Panc1 (cell line): ENCODE results near the gene EIF2S3.

Experiments
- CTCF ChIP-seq: fragments of 450-650 bp; IDR thresholded peaks from 2 replicates; pipeline ENCODE4 v1.5.1; 2017; ENCODE audit warnings: mild to moderate bottlenecking
- POLR2AphosphoS5 ChIP-seq: IDR thresholded peaks from 2 replicates; pipeline ENCODE4 v1.6.1; 2012; ENCODE audit warnings: mild to moderate bottlenecking, low read depth, low read length, moderate library complexity
- SIN3A ChIP-seq: IDR thresholded peaks from 2 replicates; pipeline ENCODE4 v1.6.1; 2012; ENCODE audit warnings: low read depth, mild to moderate bottlenecking, low read length, moderate library complexity, borderline replicate concordance; ENCODE audit not compliant: insufficient read depth
- TCF7L2 ChIP-seq: IDR thresholded peaks from 2 replicates; pipeline ENCODE4 v1.6.1; 2011; ENCODE audit warnings: mild to moderate bottlenecking, low read depth, low read length, inconsistent platforms
- TF ChIP-seq, protein P1 (sequence below), 2 experiments: IDR thresholded peaks; 2 replicates each; pipeline ENCODE4 v1.6.1; 2011 to 2012; ENCODE audit warnings: low read depth in 2 of 2, control low read depth in 1 of 2, low read length in 1 of 2, mild to moderate bottlenecking in 1 of 2, moderate library complexity in 1 of 2; ENCODE audit not compliant: insufficient read depth in 1 of 2

- TF ChIP-seq CTCF (no peak), POLR2AphosphoS5 (no peak), TCF7L2 (no peak), SIN3A (no peak)
- TF ChIP-seq, protein P1, sequence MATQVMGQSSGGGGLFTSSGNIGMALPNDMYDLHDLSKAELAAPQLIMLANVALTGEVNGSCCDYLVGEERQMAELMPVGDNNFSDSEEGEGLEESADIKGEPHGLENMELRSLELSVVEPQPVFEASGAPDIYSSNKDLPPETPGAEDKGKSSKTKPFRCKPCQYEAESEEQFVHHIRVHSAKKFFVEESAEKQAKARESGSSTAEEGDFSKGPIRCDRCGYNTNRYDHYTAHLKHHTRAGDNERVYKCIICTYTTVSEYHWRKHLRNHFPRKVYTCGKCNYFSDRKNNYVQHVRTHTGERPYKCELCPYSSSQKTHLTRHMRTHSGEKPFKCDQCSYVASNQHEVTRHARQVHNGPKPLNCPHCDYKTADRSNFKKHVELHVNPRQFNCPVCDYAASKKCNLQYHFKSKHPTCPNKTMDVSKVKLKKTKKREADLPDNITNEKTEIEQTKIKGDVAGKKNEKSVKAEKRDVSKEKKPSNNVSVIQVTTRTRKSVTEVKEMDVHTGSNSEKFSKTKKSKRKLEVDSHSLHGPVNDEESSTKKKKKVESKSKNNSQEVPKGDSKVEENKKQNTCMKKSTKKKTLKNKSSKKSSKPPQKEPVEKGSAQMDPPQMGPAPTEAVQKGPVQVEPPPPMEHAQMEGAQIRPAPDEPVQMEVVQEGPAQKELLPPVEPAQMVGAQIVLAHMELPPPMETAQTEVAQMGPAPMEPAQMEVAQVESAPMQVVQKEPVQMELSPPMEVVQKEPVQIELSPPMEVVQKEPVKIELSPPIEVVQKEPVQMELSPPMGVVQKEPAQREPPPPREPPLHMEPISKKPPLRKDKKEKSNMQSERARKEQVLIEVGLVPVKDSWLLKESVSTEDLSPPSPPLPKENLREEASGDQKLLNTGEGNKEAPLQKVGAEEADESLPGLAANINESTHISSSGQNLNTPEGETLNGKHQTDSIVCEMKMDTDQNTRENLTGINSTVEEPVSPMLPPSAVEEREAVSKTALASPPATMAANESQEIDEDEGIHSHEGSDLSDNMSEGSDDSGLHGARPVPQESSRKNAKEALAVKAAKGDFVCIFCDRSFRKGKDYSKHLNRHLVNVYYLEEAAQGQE (IDR thresholded peaks at IDR 0.05; ENCODE audit: insufficient read depth in 1 of 2, low read depth in 2 of 2, low read length in 1 of 2) = no peak
These were observed 58.4 kb downstream of the EIF2S3 start for GRCh38 chrX:24113181-24113580.
